Measurements from ENCODE around the gene NDE1. TPM values are rescaled to one million over a fixed set of nuclear protein-coding genes. Genes with fewer than 3 reads are reported as not detected.

The NDE1 gene
- total RNA-seq, 1 donor from 2014 or later, result 41.0 TPM

- TF ChIP-seq, protein P1, sequence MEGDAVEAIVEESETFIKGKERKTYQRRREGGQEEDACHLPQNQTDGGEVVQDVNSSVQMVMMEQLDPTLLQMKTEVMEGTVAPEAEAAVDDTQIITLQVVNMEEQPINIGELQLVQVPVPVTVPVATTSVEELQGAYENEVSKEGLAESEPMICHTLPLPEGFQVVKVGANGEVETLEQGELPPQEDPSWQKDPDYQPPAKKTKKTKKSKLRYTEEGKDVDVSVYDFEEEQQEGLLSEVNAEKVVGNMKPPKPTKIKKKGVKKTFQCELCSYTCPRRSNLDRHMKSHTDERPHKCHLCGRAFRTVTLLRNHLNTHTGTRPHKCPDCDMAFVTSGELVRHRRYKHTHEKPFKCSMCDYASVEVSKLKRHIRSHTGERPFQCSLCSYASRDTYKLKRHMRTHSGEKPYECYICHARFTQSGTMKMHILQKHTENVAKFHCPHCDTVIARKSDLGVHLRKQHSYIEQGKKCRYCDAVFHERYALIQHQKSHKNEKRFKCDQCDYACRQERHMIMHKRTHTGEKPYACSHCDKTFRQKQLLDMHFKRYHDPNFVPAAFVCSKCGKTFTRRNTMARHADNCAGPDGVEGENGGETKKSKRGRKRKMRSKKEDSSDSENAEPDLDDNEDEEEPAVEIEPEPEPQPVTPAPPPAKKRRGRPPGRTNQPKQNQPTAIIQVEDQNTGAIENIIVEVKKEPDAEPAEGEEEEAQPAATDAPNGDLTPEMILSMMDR (IDR thresholded peaks at IDR 0.05), result no peak
- Mint-ChIP-seq H3K36me3 (ENCODE audit: unreplicated experiment) (peaks cover 17% of the 10 kb centered on the region), H3K4me1 (ENCODE audit: unreplicated experiment) (no peaks in the 10 kb centered on the region), H3K27ac (ENCODE audit: unreplicated experiment) (no peak overlapping the region), H3K27me3 (ENCODE audit: unreplicated experiment) (no peaks in the 10 kb centered on the region), H3K4me3 (ENCODE audit: unreplicated experiment) (no peak overlapping the region), H3K9me3 (ENCODE audit: unreplicated experiment) (no peaks in the 10 kb centered on the region)
- DNase-seq (ENCODE audit: extremely low spot score, unreplicated experiment), result no peak
These were observed 52.2 kb downstream of the NDE1 start for GRCh38 chr16:15701975-15702970.

DNA sequence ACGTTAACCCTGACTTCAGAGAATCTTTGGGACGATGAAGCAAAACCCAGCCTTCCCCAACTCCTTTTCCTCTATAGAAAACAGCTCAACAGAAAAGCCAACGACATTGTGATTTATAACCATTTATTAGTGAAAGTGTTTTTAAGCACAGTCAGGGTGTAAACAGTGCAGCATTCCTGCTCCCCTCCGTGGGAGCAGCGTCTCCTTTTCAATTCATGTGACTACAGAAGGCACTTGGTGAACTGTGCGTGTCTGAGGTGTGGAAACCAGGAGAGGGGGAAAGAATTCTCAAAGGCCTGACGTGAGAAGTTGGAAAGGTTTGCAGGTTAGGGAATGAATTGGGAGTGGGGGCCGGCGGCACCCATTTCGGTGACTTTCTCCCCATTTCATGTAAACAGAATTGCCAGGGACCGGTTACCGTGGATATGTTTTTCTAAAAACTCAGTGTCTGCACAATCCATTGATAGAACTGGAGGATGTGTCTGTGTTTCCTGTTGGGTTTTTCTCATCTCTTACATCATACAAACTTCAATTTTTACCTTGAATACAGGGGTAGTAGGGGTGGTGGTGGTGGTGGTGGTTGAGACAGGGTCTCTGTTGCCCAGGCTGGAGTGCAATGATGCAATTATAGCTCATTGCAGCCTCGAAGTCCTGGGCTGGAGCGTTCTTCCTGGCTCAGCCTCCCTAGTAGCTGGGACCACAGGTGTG, 53.1 kb downstream of the NDE1 start:
- peaks cover 17% of the 10 kb centered on the region for H3K36me3 Mint-ChIP-seq (ENCODE audit: unreplicated experiment)
- no peaks in the 10 kb centered on the region for H3K27me3 Mint-ChIP-seq (ENCODE audit: unreplicated experiment)
- no peaks in the 10 kb centered on the region for H3K4me1 Mint-ChIP-seq (ENCODE audit: unreplicated experiment)
- DNase-seq (ENCODE audit: extremely low spot score, unreplicated experiment), result no peak
- no peaks in the 10 kb centered on the region for H3K9me3 Mint-ChIP-seq (ENCODE audit: unreplicated experiment)
- H3K27ac Mint-ChIP-seq (ENCODE audit: unreplicated experiment), result peak overlapping the region; percentile 18
- no peak overlapping the region for H3K4me3 Mint-ChIP-seq (ENCODE audit: unreplicated experiment)
- TF ChIP-seq, protein P1 (IDR thresholded peaks at IDR 0.05), result no peak

DNA sequence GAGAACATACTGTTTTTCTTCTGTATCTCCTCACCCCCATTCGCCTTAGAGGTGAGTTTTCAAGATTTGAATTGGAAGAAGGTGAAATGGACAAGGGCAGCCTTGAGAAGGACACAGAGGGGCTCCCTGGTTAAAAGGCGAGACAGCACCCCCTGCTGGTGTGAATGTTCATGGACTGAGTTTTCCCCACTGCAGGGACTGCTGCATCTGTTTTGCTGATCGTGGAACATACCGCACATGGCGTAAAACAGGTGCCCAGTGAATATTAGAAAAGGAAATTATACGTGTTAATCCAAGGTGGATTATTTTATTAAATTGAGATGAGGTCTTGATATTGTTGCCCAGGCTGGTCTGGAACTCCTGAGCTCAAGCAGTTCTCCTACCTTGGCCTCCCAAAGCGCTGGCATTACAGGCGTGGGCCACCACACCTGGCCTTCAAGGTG, 54.5 kb downstream of the NDE1 start:
- no peak for DNase-seq (ENCODE audit: extremely low spot score, unreplicated experiment)
- Mint-ChIP-seq H3K36me3 (ENCODE audit: unreplicated experiment) (peaks cover 11% of the 10 kb centered on the region), H3K27ac (ENCODE audit: unreplicated experiment) (no peak overlapping the region), H3K4me1 (ENCODE audit: unreplicated experiment) (no peaks in the 10 kb centered on the region), H3K27me3 (ENCODE audit: unreplicated experiment) (no peaks in the 10 kb centered on the region), H3K9me3 (ENCODE audit: unreplicated experiment) (no peaks in the 10 kb centered on the region), H3K4me3 (ENCODE audit: unreplicated experiment) (no peak overlapping the region)
- TF ChIP-seq, protein P1 (IDR thresholded peaks at IDR 0.05), result peak; percentile 85

GRCh38 chr16:15705064-15705565, 55.1 kb downstream of the NDE1 start:
- H3K4me3 Mint-ChIP-seq (ENCODE audit: unreplicated experiment), result no peak overlapping the region
- no peaks in the 10 kb centered on the region for H3K9me3 Mint-ChIP-seq (ENCODE audit: unreplicated experiment)
- TF ChIP-seq, protein P1 (IDR thresholded peaks at IDR 0.05), result no peak
- H3K36me3 Mint-ChIP-seq (ENCODE audit: unreplicated experiment), result peaks cover 6% of the 10 kb centered on the region
- DNase-seq (ENCODE audit: extremely low spot score, unreplicated experiment), result no peak
- no peaks in the 10 kb centered on the region for H3K27me3 Mint-ChIP-seq (ENCODE audit: unreplicated experiment)
- no peak overlapping the region for H3K27ac Mint-ChIP-seq (ENCODE audit: unreplicated experiment)
- no peaks in the 10 kb centered on the region for H3K4me1 Mint-ChIP-seq (ENCODE audit: unreplicated experiment)
